HepG2 (cell line): ENCODE data around the gene NEK8. TPM values are rescaled to one million over a fixed set of nuclear protein-coding genes. Genes with fewer than 3 reads are reported as not detected.
A peak's percentile ranks its signal among the peaks of the same experiment; 100 is the strongest.

Source experiments
- ELF1 ChIP-seq: sonication (generic); formaldehyde crosslinking; IDR thresholded peaks from 2 replicates; pipeline ENCODE4 v1.4.0; 2020; ENCODE audit warnings: missing genetic modification reagents
- ESRRA ChIP-seq: sonication (generic); formaldehyde crosslinking; IDR thresholded peaks from 2 replicates; pipeline ENCODE4 v1.5.1; 2020; ENCODE audit warnings: mild to moderate bottlenecking, low read depth, missing genetic modification reagents
- EZH2 ChIP-seq: conservative IDR thresholded peaks from 2 replicates; pipeline ENCODE4 v1.6.1; 2012; ENCODE audit warnings: mild to moderate bottlenecking, low read depth, low read length, moderate library complexity
- FOSL2 ChIP-seq: sonication (generic); formaldehyde crosslinking; IDR thresholded peaks from 2 replicates; pipeline ENCODE4 v1.4.0; 2020; ENCODE audit warnings: missing genetic modification reagents
- FOXM1 ChIP-seq: sonication (generic); formaldehyde crosslinking; IDR thresholded peaks from 2 replicates; pipeline ENCODE4 v1.5.0; 2020; ENCODE audit warnings: missing genetic modification reagents
- GZF1 ChIP-seq: sonication (generic); formaldehyde crosslinking; IDR thresholded peaks from 2 replicates; pipeline ENCODE4 v1.5.1; 2020; ENCODE audit warnings: mild to moderate bottlenecking, missing genetic modification reagents
- HNRNPL ChIP-seq: fragments of 200-400 bp; formaldehyde crosslinking; IDR thresholded peaks from 2 replicates; pipeline ENCODE4 v1.6.1; 2017; ENCODE audit warnings: mild to moderate bottlenecking, low read depth, low read length
- IRF2 ChIP-seq: IDR thresholded peaks from 2 replicates; pipeline ENCODE4 v1.6.1; 2018; ENCODE audit warnings: missing genetic modification reagents, missing compliant biosample characterization
- JUNB ChIP-seq: sonication (generic); formaldehyde crosslinking; IDR thresholded peaks from 2 replicates; pipeline ENCODE4 v1.8.0; 2022; ENCODE audit warnings: missing genetic modification reagents, mild to moderate bottlenecking, borderline replicate concordance
- MAFK ChIP-seq, 2 experiments: IDR thresholded peaks in 1 of 2; conservative IDR thresholded peaks in 1 of 2; 2 replicates each; pipeline ENCODE4 v1.6.1; 2011; ENCODE audit warnings: improper control_type of control experiment in 2 of 2, low read length in 2 of 2
- MED13 ChIP-seq: sonication (generic); formaldehyde crosslinking; IDR thresholded peaks from 2 replicates; pipeline ENCODE4 v1.5.0; 2020; ENCODE audit warnings: missing genetic modification reagents
- MYC ChIP-seq: sonication (generic); formaldehyde crosslinking; IDR thresholded peaks from 2 replicates; pipeline ENCODE4 v1.9.0; 2021; ENCODE audit warnings: missing genetic modification reagents, borderline replicate concordance
- NCOR1 ChIP-seq: fragments of 200-600 bp; sonication (generic); IDR thresholded peaks from 2 replicates; pipeline ENCODE4 v1.7.0; 2017; ENCODE audit warnings: antibody characterized with exemption, low read length, borderline replicate concordance
- NPAS2 ChIP-seq: sonication (generic); formaldehyde crosslinking; IDR thresholded peaks from 2 replicates; pipeline ENCODE4 v1.8.0; 2022; ENCODE audit warnings: mild to moderate bottlenecking, missing genetic modification reagents, borderline replicate concordance
- PHF5A ChIP-seq: IDR thresholded peaks from one replicate; pipeline ENCODE4 v1.6.1; 2018; ENCODE audit warnings: low read depth, missing genetic modification reagents; ENCODE audit not compliant: unreplicated experiment
- SMAD3 ChIP-seq: sonication (generic); formaldehyde crosslinking; IDR thresholded peaks from 2 replicates; pipeline ENCODE4 v1.4.0; 2020; ENCODE audit warnings: missing genetic modification reagents
- SOX5 ChIP-seq: IDR thresholded peaks from 2 replicates; pipeline ENCODE4 v1.6.1; 2016; ENCODE audit warnings: borderline replicate concordance
- TARDBP ChIP-seq: sonication (generic); formaldehyde crosslinking; IDR thresholded peaks from 2 replicates; pipeline ENCODE4 v1.8.0; 2022; ENCODE audit warnings: mild to moderate bottlenecking, missing genetic modification reagents
- TMF1 ChIP-seq: sonication (generic); formaldehyde crosslinking; IDR thresholded peaks from 2 replicates; pipeline ENCODE4 v1.8.1; 2022; ENCODE audit warnings: low read depth, missing genetic modification reagents
- ZBTB21 ChIP-seq: sonication (generic); formaldehyde crosslinking; IDR thresholded peaks from 2 replicates; pipeline ENCODE4 v1.4.0; 2020; ENCODE audit warnings: missing genetic modification reagents
- ZFY ChIP-seq: sonication (generic); formaldehyde crosslinking; IDR thresholded peaks from 2 replicates; pipeline ENCODE4 v1.4.0; 2020; ENCODE audit warnings: missing genetic modification reagents
- ZNF10 ChIP-seq: sonication (generic); formaldehyde crosslinking; IDR thresholded peaks from 2 replicates; pipeline ENCODE4 v1.4.0; 2020; ENCODE audit warnings: mild to moderate bottlenecking, low read depth, missing genetic modification reagents, borderline replicate concordance
- ZNF138 ChIP-seq: sonication (generic); formaldehyde crosslinking; IDR thresholded peaks from 2 replicates; pipeline ENCODE4 v1.5.0; 2020; ENCODE audit warnings: mild to moderate bottlenecking, low read depth, missing genetic modification reagents
- ZNF292 ChIP-seq: sonication (generic); formaldehyde crosslinking; IDR thresholded peaks from 2 replicates; pipeline ENCODE4 v1.8.1; 2022; ENCODE audit warnings: mild to moderate bottlenecking, low read depth, missing genetic modification reagents, borderline replicate concordance
- ZNF343 ChIP-seq: sonication (generic); formaldehyde crosslinking; IDR thresholded peaks from 2 replicates; pipeline ENCODE4 v1.4.0; 2020; ENCODE audit warnings: mild to moderate bottlenecking, missing genetic modification reagents
- ZNF607 ChIP-seq: sonication (generic); formaldehyde crosslinking; IDR thresholded peaks from 2 replicates; pipeline ENCODE4 v1.5.1; 2020; ENCODE audit warnings: missing genetic modification reagents, mild to moderate bottlenecking, borderline replicate concordance
- ZNF768 ChIP-seq: sonication (generic); formaldehyde crosslinking; IDR thresholded peaks from 2 replicates; pipeline ENCODE4 v1.4.0; 2020; ENCODE audit warnings: missing genetic modification reagents
- polyA plus RNA-seq, 8 experiments: library from polyadenylated mRNA; depleted of rRNA in 3 of 8; stranded (reverse) in 7 of 8; unstranded in 1 of 8; fragments of >200 nt; fragmentation: Illumina TruSeq in 4 of 8; extraction: Trizol in 4 of 8; gene quantifications; 2 replicates each; pipeline versions ENCODE4 v1.2.1 to v1.2.3, GENCODE V29; 2011 to 2016; ENCODE audit warnings: low read depth in 4 of 8, missing spikeins in 1 of 8, mixed read lengths in 1 of 8; ENCODE audit not compliant: insufficient read depth in 1 of 8
- total RNA-seq, 5 experiments: library from RNA; depleted of rRNA; stranded (reverse); fragments of >200 nt; fragmentation: Illumina TruSeq; extraction: Trizol; gene quantifications; 2 replicates each; pipeline ENCODE4 v1.2.3, GENCODE V29; 2016; ENCODE audit warnings: low read depth in 1 of 5
- TF ChIP-seq, protein P1 (sequence below): sonication (generic); formaldehyde crosslinking; IDR thresholded peaks from 2 replicates; pipeline ENCODE4 v1.5.1; 2020; ENCODE audit warnings: mild to moderate bottlenecking, missing genetic modification reagents, moderate library complexity
- TF ChIP-seq, protein P2 (sequence below): sonication (generic); formaldehyde crosslinking; conservative IDR thresholded peaks from 2 replicates; pipeline ENCODE4 v1.5.0; 2020; ENCODE audit warnings: missing genetic modification reagents

NEK8 gene
- total and polyA plus RNA-seq, 2 of the 13 experiments (the other 11 are each of a cell fraction or from before 2014, with no cell fraction given): 5.8 to 13.5 TPM

DNA sequence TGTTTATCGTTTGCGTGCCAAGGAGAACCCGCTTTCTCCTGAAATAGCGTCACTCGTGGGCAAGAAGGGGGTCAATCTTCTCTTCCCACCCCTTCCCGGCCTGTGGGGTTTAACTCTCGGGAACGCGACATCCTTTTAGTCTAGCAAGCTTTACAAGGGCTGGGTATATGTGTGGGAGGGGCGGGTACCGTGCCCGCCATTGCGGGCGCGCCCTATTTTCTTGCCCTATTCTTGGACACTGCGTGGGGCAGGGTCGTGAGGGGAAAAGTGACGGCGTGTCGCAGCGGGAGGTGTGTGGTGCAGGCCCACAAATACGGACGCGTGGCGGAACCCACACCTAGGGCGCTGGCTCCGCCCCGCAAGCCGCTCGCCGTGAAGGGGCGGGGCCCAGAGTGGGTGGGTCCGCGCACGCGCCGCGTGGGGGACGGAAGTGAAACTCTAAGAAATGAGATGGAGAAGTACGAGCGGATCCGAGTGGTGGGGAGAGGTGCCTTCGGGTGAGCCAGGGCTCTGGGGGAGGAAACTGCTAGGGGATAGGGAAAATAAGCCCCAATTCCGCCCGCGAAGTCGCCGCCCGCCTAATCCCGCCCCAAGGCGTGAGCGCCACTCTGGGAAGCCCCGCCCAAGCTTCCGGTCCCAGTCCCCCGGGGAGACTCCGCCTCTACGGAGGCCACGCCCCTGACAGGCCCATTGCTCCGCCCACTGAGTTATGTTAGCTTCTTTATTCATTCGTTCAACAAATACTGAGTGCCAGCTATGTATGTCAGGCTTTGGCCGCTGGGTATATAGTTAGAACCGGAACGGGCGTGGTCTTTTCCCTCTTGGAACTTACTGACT, at the start of gene NEK8 (continued):
- no peak for TF ChIP-seq MAFK (conservative IDR thresholded peaks at IDR 0.05 in 1 of 2, IDR thresholded peaks at IDR 0.05 in 1 of 2; ENCODE audit: low read length in 2 of 2)
- no peak for TF ChIP-seq GZF1 (CRISPR knock-in tag)
- peak; percentile 88 for TF ChIP-seq ZFY (CRISPR knock-in tag)
- no peak for TF ChIP-seq ZNF343 (CRISPR knock-in tag)
- TF ChIP-seq ZNF607 (CRISPR knock-in tag): peak; percentile 5
- 0 out of 2 replicates have a peak, but pooled peaks have one; percentile 34 for TF ChIP-seq FOXM1 (CRISPR knock-in tag)
- TF ChIP-seq SMAD3: peak; percentile 42; the same call in 1 of the 2 replicates
- TF ChIP-seq ZNF768 (CRISPR knock-in tag): peak; percentile 30; the same call in 1 of the 2 replicates
- TF ChIP-seq ZNF10 (CRISPR knock-in tag): no peak
- TF ChIP-seq, protein P1, sequence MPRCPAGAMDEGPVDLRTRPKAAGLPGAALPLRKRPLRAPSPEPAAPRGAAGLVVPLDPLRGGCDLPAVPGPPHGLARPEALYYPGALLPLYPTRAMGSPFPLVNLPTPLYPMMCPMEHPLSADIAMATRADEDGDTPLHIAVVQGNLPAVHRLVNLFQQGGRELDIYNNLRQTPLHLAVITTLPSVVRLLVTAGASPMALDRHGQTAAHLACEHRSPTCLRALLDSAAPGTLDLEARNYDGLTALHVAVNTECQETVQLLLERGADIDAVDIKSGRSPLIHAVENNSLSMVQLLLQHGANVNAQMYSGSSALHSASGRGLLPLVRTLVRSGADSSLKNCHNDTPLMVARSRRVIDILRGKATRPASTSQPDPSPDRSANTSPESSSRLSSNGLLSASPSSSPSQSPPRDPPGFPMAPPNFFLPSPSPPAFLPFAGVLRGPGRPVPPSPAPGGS (CRISPR knock-in tag): peak; percentile 67
- TF ChIP-seq ESRRA (CRISPR knock-in tag): peak; percentile 53; the same call in 1 of the 2 replicates
- TF ChIP-seq MED13 (CRISPR knock-in tag): no peak
- peak; percentile 57 for TF ChIP-seq ELF1 (CRISPR knock-in tag)
- TF ChIP-seq, protein P2, sequence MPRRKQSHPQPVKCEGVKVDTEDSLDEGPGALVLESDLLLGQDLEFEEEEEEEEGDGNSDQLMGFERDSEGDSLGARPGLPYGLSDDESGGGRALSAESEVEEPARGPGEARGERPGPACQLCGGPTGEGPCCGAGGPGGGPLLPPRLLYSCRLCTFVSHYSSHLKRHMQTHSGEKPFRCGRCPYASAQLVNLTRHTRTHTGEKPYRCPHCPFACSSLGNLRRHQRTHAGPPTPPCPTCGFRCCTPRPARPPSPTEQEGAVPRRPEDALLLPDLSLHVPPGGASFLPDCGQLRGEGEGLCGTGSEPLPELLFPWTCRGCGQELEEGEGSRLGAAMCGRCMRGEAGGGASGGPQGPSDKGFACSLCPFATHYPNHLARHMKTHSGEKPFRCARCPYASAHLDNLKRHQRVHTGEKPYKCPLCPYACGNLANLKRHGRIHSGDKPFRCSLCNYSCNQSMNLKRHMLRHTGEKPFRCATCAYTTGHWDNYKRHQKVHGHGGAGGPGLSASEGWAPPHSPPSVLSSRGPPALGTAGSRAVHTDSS (CRISPR knock-in tag): no peak
- no peak for TF ChIP-seq EZH2
- peak; percentile 71; the same call in 1 of the 2 replicates for TF ChIP-seq ZNF138 (CRISPR knock-in tag)
- TF ChIP-seq SOX5: 0 out of 2 replicates have a peak, but pooled peaks have one; percentile 10
- peak; percentile 45; the same call in 1 of the 2 replicates for TF ChIP-seq TARDBP (CRISPR knock-in tag)
- no peak for TF ChIP-seq ZNF292 (CRISPR knock-in tag)
- peak; percentile 6 for TF ChIP-seq PHF5A
- no peak for TF ChIP-seq NCOR1
- no peak for TF ChIP-seq ZBTB21 (CRISPR knock-in tag)
- 0 out of 2 replicates have a peak, but pooled peaks have one; percentile 56 for TF ChIP-seq HNRNPL
- TF ChIP-seq TMF1 (CRISPR knock-in tag): peak; percentile 50; the same call in 1 of the 2 replicates
- no peak for TF ChIP-seq NPAS2 (CRISPR knock-in tag)
- TF ChIP-seq FOSL2: peak; percentile 17; the same call in 1 of the 2 replicates
- peak; percentile 80 for TF ChIP-seq MYC
- peak; percentile 36; the same call in 1 of the 2 replicates for TF ChIP-seq IRF2 (CRISPR knock-in tag)
- no peak for TF ChIP-seq JUNB (CRISPR knock-in tag)
